ENCODE results near the gene MEX3D.

The MEX3D gene

DNA sequence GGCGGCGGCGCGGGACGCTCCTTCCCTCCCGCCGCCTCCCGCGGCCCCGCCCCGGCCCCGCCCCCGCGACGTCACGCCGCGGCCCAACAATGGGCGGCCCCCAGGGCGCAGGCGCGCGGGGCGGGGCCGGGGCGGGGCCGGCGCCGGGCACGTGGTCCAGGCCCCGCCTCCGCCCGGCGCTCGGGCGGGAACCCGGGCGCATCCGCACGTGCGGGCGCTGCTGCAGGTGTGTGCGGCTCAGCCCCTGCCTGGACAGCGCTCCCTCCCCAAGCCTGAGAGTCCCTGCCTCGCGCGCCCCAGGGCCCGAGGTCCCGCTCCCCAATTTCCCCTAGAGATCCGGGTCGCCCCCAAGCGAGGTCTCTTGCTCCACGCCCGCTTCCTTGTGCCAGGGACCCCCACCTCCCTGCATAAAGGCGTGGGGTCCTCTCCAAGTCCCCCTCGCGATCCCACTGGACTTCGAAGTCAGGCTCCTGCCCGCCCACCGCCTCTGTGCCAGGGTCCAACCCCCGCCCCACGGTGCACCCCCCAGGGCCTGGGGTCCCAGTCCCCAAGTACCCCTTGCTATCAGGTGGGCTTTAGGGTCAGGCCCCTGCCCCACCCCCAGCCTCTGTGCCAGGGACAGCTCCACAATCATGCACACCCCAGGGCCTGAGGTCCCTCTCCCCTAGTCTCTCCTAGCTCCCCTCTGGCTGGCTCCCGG is at the start of gene MEX3D:
TSS of gene MEX3D (minus strand) at position 6 of the 700 bp plus-strand sequence. CDS start 267 bp downstream, outside the sequence.
- in situ Hi-C loops (cut with MboI; ENCODE audit: low sequenced_read_pairs), result no loop called here

DNA sequence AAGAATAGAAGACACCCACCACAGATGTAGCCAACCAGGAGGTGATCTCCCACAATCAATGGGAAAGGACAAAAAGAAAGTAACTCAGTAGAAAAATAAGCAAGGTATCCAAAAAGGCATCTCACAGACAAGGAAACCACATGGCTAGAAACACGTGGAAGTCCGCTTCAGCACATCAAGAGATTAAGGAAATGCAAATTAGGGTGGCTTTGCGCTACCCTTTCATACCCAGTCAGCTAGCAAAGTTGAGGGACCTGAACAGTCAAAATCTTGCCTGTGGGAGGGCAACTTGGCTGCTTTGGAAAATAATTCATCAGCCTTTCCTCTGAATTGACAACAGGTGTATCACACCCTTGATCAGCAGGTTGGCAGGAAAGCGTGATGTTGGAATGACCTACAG is 48.8 kb upstream of the MEX3D start:
- in situ Hi-C loops (cut with MboI; ENCODE audit: low sequenced_read_pairs), result no loop called here

DNA sequence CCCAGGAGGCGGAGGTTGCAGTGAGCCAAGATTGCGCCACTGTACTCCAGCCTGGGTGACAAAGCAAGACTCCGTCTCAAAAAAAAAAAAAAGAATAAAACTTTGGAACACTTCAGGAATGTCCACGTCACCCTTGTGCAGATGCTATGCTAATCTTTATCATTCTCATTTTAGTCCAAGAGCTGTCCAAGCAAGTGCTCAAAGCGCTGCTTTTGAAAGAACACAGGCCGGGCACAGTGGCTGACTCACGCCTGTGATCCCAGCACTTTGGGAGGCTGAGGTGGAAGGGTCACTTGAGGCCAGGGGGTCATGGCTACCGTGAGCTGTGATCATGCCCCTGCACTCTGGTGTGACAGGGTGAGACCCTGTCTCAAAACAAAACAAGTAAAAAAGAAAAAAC is 48.3 kb upstream of the MEX3D start:
- in situ Hi-C loops (cut with MboI; ENCODE audit: low sequenced_read_pairs), result no loop called here

DNA sequence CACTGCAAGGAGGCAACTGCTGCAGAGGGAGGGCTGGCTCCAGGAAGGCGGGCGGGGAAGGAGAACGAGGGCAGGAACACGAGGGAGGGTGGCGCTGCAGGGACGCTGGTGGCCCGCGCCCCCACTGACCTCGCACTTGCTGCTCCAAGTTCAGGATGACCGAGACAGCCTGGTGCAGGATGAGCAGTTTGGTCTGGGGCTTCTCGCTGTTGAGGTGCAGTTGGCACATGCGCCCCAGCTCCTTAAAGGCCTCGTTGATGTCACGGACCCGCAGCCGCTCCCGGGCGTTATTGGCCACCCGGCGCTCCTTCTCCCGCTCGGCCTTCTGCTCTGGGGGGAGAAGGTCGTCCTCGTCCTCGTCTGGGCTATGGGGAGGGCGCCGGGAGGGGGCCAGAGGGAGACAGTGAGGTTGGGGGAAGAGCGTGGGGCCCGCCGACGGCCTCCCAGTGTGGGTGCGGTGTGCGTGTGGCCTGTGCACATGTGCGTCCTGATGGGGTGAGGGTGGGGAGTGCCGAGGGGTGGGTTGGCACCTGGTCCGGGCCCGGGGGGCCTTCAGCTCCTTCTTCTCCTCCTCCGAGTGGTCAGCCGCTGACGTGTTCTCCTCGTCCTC is 47.1 kb upstream of the MEX3D start:
- in situ Hi-C loops (cut with MboI; ENCODE audit: low sequenced_read_pairs), result no loop called here

DNA sequence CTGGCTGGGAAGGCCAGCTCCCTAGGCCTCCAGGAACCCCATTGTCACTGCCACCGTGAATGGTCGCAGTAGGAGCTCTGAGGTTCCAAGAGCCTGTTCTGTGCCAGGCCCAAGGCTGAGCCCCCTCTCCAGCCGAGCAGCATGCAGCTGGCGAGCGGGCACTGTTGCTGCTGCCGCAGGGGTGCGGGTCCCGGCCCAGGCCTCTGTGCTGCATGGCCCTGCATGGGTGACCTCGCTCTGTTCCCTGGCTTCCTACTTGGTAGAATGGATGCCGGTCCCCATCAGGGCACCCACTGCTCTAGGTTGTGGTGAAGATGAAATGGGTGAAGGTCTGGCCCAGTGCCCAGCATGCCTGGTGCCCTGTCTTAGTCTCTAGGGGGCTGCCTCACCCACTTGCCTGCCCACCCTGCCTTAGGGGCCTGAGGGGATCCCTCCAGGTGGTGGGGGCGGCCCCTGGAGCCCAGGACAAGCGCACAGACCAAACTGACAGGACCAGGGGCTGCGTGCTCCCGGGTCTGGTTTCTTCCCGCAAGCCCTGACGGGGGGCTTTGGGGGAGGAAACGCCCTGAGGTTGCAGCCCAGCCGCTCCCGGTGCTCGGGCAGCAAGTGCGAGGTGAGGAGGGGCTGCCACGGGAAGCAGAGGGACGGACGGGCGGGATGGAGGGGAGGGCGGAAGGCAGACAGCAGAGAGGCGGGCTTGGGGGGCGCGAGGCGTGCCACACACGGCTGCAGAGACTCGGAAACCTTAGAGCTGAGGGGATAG is 45.9 kb upstream of the MEX3D start:
- in situ Hi-C loops (cut with MboI; ENCODE audit: low sequenced_read_pairs), result no loop called here

DNA sequence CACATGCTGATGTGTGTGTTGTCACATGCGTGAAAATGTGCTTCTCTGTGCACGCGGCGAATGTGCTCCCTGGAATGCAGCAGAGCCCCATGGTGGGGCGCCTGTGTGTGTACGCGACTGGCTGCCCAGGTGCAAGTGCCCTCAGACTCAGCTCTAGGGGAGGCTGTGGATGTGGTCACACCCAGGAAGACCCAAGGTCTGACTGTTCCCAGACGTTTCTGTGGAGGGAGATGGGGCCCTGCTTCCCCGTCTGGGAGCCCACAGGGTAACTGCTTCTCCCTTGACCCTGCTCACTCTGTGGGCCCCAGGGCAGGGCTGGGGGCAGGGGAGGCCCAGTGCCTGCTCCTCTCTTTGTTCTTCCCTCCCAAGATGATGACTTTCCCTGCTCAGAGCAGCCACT is 45.0 kb upstream of the MEX3D start:
- in situ Hi-C loops (cut with MboI; ENCODE audit: low sequenced_read_pairs), result no loop called here

DNA sequence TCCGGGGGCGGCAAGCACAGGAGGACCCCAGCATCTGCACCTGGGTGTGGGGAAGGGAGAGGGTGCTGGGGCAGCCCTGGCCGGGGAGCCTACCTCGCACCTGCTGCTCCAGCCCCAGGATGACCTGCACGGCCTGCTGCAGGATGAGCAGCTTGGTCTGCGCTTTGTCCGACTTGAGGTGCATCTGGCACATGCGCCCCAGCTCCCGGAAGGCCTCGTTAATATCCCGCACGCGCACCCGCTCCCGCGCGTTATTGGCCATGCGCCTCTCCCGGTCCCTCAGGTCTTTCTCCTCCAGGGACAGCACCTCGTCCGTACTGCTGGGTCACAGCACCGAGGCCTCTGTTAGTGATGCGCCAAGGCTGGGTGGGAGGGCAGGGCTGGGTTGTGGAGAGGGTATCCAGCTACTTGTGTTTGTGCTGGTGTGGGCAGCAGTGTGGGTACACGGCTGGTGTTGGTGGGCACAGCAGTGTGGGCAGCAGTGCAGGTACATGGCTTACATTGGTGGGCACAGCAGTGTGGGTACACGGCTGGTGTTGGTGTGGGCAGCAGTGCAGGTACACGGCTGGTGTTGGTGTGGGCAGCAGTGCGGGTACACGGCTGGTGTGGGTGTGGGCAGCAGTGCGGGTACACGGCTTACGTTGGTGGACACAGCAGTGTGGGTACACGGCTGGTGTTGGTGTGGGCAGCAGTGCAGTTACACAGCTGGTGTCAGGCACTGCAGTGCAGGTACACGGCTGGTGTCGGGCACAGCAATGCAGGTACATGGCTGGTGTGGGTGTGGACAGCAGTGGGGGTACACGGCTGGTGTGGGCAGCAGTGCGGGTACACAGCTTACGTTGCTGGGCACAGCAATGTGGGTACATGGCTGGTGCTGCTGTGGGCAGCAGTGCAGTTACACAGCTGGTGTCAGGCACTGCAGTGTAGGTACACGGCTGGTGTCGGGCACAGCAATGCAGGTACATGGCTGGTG is 44.3 kb upstream of the MEX3D start:
- in situ Hi-C loops (cut with MboI; ENCODE audit: low sequenced_read_pairs), result no loop called here

DNA sequence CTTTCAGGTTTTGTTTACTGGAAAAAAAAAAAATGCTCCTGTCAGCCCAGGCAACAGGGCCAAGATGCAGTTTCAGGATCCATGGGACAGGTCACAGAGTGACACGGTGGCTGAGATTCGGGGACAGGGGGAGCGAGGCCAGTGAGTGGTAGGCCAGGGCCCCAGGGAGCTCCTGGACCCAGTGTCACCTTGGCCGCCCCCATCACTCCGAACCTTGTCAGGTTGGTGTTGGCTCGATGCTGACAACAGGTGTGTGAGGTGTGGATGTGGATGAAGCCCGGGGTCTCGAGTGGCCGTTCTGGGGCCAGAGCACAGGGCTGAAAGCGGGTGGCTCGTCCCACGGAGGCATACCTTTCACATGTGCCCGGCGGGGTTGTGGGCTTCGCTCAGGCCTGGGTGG is 43.2 kb upstream of the MEX3D start:
- in situ Hi-C loops (cut with MboI; ENCODE audit: low sequenced_read_pairs), result no loop called here

DNA sequence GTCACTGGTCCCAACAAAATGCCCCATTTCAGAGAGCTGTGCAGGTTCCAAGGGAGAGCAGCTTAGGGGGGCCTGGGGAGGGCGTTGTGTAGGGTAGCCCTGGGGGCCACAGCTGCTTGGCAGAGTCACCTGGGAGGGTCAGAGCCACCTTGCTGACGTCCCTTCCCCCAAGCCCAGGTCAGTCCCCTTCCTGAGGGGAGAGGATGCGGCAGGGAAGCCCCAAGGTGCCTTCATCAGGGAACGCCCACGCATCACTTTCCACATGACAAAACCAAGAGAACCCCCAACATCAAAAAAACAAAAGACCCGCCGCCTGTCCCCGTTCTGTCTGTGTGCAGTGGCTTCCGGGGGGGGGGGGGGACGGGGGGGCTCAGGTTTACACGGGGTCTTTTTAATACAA is 42.5 kb upstream of the MEX3D start:
- in situ Hi-C loops (cut with MboI; ENCODE audit: low sequenced_read_pairs), result no loop called here

DNA sequence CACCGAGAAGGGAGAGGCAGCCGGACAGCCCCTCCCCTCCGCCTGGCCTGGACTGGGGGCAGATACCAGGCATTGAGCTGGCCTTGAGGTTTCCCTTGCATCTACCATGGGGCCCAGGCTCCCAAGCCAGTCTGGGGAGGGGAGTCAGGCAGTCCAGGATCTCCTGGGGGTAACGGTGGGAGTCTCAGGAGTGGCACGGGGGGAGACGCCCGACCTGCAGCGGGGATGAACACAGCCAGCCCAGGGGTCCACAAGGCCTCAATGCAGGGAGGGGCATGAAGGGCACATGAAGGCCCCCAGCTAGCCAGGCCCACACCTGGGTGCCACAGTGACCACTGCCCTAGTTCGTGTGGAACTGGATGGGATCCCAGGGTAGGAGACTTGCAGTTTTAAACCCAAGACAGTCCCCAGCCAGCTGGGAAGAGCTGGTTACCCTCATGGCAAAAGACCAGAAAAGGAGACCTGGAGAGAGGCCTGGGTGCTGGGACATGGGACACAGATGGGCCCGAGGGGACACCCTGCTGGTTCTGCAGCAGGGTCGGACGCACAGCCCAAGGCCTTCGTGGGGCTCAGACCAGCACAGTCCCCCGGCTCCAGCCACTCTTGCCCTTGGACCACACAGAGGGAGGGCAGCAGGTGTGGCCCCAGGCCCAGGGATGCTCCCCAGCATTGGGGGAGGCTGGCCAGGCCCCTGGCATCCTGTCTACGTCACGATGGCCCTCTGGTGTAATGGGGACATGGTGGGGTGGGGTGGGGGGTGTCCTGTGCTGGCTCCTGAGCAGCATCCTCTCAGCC is 41.8 kb upstream of the MEX3D start:
- in situ Hi-C loops (cut with MboI; ENCODE audit: low sequenced_read_pairs), result no loop called here

DNA sequence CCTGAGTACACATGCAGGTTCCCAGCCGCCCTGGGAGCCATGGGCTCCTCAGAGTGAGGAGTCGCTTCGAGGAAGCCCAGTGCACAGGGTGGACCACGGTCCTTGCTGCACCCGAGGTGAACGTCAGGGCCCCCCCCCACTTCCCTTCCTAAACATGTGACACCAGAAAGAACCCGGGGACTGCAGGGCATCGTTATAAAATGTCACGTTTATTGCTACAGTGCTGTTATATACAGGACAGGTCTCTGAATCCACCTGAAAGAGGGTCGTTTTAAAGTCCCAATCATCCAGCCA is 40.9 kb upstream of the MEX3D start:
- in situ Hi-C loops (cut with MboI; ENCODE audit: low sequenced_read_pairs), result no loop called here

DNA sequence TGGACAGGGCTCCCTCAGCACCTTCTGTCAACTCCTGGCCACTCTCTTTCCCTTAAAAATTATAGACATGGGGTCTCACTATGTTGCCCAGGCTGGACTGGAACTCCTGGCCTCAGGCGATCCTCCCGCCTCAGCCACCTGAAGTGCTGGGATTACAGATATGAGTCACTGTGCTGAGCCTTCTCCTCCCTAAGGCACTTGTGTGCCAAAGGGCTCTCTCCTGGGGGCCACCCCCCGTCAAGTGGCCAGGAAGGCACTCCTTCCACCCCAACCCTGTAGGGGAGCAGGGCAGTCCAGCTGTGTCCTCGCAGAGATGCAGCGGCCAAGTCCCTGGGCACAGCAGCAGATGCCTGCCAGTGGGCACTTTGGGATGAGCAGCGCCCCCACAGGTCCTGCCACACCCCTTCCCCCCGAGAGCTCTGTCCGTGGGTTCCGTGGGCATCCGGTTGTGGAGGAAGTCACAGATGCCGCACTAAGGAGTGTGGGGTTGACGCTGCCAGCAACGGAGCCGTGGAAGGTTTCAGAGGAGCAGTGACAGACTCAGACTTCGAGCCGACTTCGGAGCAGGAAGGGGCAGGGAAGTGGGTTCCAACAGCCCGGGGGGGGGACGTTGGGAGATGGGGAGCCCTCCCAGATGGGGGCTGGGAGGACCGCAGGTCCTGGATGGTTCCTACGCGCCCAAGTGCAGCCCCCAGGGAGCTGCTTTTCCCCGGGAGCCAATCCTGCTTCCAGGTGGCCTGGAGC is 40.4 kb upstream of the MEX3D start:
- in situ Hi-C loops (cut with MboI; ENCODE audit: low sequenced_read_pairs), result no loop called here

DNA sequence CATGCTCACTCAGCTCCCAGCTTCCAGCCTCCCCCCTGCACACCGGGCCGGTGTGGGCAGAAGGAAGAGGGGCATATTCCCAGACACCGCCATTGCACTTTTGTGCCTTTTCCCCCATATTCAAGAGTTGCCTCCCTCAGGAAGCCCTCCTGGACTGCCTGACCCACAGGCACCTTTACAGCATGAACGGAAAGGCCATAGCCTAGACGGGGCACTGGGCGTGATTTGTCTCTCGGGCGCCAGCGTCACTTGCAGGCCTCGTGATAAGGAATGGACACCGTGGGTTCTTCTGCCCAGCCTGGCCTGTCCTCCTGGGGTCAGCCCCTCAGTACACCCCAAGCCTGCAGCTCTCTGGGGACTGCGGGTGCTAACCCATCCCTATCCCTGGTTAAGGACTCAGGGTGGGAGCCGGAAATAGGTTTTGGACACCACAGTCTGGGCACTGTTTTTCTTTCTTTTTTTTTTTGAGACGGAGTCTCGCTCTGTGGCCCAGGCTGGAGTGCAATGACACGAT is 38.1 kb upstream of the MEX3D start:
- in situ Hi-C loops (cut with MboI; ENCODE audit: low sequenced_read_pairs), result no loop called here

DNA sequence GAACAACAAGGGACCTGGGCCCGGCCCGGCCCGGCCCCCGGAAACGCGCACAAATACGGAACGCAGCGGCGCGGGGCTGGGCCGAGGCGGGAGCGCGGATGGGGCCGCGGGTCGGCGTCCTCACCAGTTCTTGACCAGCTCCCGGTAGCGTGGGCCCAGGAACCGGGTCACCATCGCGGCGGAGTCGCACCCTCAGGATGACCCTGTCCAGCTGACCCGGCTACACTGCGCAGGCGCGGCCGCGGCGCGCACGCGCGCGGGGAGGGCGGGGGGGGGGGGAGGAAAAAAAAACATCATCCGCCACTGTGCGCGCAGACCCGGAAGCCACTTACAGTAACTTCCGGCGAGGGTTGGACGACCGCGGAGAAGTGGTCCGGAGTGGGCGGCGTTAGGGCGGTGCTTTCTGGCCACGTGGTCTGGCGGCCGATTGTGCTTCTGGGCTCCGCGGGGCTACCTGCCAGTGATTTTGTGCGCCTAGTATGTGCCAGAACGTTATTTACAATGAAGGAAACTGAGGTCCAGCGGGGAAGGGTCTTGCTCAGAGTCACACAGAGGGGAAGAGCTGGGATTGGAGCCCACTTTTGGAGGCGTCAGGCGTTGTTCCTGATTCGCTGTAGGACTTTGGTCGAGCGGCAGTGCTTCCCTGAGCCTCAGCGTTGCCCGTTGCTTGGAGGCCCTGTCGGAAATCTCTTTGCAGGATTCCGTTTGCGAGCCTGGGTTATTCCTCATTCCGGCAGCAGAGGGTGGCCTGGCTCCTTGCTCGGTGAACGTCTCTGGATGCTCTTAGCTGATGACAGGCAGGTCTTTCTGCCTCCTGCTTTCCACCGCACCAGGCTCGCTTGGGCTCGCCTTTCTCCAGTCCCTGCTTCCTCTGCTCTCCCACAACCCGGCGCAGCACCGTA is 37.4 kb upstream of the MEX3D start, which contains the start of gene UQCR11:
TSS of gene UQCR11 (minus strand) at position 227 of the 902 bp plus-strand sequence. CDS start at position 174, 53 bp downstream.
- in situ Hi-C loops (cut with MboI; ENCODE audit: low sequenced_read_pairs), result no loop called here

DNA sequence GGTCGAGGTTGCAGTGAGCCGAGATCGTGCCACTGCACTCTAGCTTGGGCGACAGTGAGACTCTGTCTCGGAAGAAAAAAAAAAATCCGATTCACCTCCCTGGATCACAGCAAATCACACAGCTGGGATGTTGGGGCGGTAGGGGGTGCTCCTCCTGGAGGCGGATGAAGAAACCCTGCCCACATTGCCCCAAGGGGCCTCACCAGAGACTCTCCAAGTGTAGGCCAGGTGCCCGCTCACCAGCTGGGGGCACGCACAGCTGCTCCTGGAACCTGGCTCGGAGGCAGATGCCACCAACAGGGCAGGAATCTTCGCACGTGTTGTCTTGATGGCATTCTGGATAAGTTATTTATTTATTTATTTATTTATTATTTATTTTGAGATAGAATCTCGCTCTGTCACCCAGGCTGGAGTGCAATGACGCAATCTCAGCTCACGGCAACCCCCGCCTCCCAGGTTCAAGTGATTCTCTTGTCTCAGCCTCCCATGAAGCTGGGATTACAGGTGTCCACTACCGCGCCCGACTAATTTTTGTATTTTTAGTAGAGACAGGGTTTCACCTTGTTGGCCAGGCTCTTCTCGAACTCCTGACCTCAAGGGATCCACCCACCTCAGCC is 34.1 kb upstream of the MEX3D start:
- in situ Hi-C loops (cut with MboI; ENCODE audit: low sequenced_read_pairs), result no loop called here

DNA sequence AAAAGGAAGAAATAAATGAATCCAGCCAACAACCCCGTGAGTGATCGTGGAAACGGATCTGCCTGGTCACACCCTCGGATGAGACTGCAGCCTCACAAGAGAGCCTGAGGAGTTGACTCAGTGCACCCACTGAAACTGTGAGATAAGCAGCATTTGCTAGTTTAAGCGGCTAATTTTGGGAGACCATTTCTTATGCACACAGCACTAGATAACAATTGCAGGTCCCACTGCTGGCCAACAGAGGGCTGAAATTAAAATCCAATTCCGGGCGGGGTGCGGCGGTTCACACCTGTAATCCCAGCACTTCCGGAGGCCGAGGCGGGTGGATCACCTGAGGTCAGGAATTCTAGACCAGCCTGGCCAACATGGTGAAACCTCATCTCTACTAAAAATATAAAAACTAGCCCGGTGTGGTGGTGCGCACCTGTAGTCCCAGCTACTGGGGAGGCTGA is 33.5 kb upstream of the MEX3D start:
- in situ Hi-C loops (cut with MboI; ENCODE audit: low sequenced_read_pairs), result no loop called here

DNA sequence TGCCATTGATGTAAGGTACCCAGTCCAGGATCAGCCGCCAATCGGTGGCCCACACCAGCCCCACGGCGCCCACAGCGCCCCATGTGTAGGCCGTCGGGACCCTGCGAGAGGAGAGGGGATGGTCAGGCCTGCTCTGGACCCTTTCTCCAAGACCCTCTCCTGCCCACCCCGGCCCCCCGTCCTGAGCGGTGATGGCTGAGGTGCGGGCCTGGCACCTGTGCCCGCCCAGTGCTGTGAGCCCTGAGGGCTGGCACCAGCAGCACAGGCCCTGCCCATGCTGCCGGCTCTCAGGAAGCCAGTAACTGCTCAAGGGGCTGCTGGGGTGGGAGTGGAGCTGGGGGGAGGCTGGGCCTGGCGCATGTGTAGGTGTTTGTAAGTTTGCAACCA is 31.3 kb upstream of the MEX3D start:
- in situ Hi-C loops (cut with MboI; ENCODE audit: low sequenced_read_pairs), result no loop called here

Data from hTERT RPE-1 (cell line).